AG09319 (cell line): ENCODE results near the gene STRA6.

Experiments used
- DNase-seq: peaks from one replicate; pipeline ENCODE4 v3.0.0-alpha.2; 2010; ENCODE audit warnings: low read depth; ENCODE audit errors: extremely low read depth
- CTCF ChIP-seq: IDR thresholded peaks from 2 replicates; pipeline ENCODE4 v1.5.1; 2011; ENCODE audit warnings: low read depth, mild to moderate bottlenecking, inconsistent platforms, low read length, moderate library complexity

Gene STRA6

GRCh38 chr15:74226761-74227540 lies 24.4 kb upstream of the STRA6 start:
- DNase-seq = no peak
- TF ChIP-seq CTCF = no peak

GRCh38 chr15:74225928-74226327 lies 23.3 kb upstream of the STRA6 start:
- DNase-seq = no peak
- TF ChIP-seq CTCF = no peak

- no peak for DNase-seq
- no peak for TF ChIP-seq CTCF
These were observed 19.9 kb upstream of the STRA6 start for GRCh38 chr15:74222240-74223119.

- TF ChIP-seq CTCF = no peak
These were observed 19.0 kb upstream of the STRA6 start for GRCh38 chr15:74221399-74222239.

GRCh38 chr15:74220475-74221248 lies 18.1 kb upstream of the STRA6 start:
- DNase-seq = no peak
- no peak for TF ChIP-seq CTCF

More at GRCh38 chr15:74221399-74222239, 19.0 kb upstream of the STRA6 start:
- DNase-seq = no peak

- TF ChIP-seq CTCF = no peak
- no peak for DNase-seq
These were observed 15.6 kb upstream of the STRA6 start for GRCh38 chr15:74217907-74218885.
